Muscle of back (tissue), 11 donors: Measurements from ENCODE around the gene RAC3. TPM values are rescaled to one million over a fixed set of nuclear protein-coding genes. Genes with fewer than 3 reads are reported as not detected.
"Not testable (repeated sequence)": the region's sequence is repeated elsewhere in the genome, so short reads cannot be mapped to it uniquely, and the experiment has no call there.

Experiments used
- DNase-seq, 3 donors: peaks; one replicate each; pipeline versions ENCODE4 v3.0.0 to v3.0.0-alpha.2; 2013
- polyA plus RNA-seq, 10 donors: library from polyadenylated mRNA; unstranded; fragments of 120-200 nt; gene quantifications; one replicate each; pipeline ENCODE4 v1.2.1, GENCODE V29; 2013; ENCODE audit not compliant: insufficient read length in 10 of 10

RAC3 gene
- polyA plus RNA-seq, 10 donors: 4.7 to 27.6 (median 8.2) TPM

- DNase-seq: not testable (repeated sequence)
Observed at GRCh38 chr17:82038796-82039409, 7.4 kb downstream of the RAC3 start.

GRCh38 chr17:82039695-82040299 is 8.3 kb downstream of the RAC3 start:
- DNase-seq: no peak

GRCh38 chr17:82041144-82041814 is 9.8 kb downstream of the RAC3 start:
- no peak for DNase-seq

- DNase-seq: no peak
Observed at GRCh38 chr17:82042649-82043048, 11.2 kb downstream of the RAC3 start.

DNA sequence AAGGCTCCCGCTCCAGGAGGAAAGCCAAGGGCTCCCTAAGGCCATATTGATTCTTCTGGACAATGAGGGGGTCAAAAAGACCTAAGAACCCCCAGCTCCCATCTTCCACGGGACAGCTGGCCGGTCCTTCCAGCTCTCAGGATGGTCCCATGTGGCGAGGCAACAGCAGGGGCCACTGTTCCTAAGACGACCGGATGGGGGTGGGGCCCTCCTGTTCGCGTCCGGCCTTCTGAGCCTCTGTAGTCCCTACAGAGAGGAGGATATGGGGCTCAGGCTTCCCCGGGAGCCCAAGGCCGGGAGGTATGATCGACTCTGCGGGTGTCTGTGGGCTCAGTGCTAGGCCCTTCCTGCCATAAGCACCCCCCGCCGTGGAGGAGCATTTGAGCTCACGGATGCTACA is 12.0 kb downstream of the RAC3 start:
- no peak for DNase-seq

DNA sequence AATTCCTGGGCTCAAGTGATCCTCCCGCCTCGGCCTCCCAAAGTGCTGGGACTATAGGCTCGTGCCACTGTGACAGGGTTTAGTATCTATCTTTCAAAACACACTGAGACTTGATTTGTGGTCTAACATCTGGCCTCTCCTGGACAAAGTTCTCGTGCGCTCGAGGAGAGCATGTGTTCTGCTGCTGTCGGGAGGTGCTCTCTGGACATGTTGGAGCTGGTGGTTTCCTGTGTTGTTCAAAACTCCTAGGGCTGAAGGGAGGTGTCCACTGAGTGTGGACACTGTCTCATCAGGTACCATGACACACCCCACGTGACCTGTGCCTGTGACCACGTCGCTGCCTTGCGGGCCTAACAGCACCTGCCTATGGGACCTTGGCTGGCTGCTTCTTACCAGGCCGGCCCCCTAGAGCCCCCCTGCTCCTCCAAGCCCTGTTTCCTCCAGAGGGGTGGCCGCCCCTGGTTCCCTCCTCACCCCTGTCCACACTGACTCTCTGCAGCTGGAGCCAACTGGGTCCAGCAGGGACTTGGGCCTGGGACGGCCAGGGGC is 14.5 kb downstream of the RAC3 start:
- no peak for DNase-seq

GRCh38 chr17:82046903-82047302 is 15.4 kb downstream of the RAC3 start:
- DNase-seq: no peak

DNA sequence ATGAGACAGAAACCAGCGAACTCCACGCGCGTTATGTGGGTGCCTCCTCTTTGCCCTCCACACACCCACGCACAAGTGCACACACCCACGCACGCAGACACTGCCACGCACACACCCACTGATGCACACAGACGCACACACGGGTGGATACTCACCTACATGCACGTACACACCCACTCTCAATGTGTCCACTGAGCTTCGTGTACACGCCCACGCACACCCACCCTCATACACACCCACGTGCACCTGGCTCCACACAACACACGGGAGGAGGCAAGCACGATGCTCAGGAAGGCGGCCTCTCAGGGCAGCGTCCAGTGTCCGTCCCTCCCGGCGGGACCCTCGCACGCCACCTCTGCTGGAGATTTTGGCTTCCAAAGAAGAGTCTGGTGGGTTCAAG is 15.9 kb downstream of the RAC3 start:
- no peak for DNase-seq

DNA sequence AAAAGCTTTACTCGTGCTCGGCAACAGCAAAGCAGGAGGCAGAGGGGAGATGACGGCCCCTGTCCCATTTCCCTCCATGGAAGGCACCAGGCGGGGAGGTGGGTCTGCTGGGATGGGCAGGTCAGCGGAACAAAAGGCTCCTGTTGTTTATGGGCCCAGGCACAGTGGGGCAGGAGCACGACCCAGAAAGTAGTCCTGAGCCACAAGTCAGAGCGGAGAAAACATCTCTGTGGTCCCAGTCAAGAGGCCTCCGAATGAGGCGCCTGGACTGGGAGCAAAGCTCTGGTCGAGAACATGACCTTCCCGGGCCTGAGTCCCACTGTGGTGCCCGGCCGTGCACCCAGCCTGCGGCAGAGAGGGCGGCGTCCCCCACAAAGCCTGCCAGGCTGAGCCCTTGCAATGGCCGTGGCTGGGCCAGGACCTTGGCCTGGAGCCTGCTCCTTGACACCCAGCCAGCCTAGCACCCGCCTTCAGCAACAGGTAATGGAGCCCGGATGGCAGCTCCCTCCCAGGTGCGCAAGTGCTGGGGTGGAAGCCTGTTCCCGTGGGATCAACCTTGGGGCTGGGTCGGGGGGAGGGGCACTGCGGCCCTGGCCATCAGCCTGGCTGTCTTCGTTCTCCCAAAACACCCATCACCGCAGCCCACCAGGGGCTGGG is 16.6 kb downstream of the RAC3 start:
- no peak for DNase-seq

- no peak for DNase-seq
Observed at GRCh38 chr17:82048571-82048971, 17.1 kb downstream of the RAC3 start.

GRCh38 chr17:82049106-82049505 is 17.6 kb downstream of the RAC3 start:
- no peak for DNase-seq

- no peak for DNase-seq
Observed at GRCh38 chr17:82049521-82049971, 18.1 kb downstream of the RAC3 start.

GRCh38 chr17:82050152-82050760 is 18.8 kb downstream of the RAC3 start:
- peak in 1 of 3 donors; percentile 2 for DNase-seq

DNA sequence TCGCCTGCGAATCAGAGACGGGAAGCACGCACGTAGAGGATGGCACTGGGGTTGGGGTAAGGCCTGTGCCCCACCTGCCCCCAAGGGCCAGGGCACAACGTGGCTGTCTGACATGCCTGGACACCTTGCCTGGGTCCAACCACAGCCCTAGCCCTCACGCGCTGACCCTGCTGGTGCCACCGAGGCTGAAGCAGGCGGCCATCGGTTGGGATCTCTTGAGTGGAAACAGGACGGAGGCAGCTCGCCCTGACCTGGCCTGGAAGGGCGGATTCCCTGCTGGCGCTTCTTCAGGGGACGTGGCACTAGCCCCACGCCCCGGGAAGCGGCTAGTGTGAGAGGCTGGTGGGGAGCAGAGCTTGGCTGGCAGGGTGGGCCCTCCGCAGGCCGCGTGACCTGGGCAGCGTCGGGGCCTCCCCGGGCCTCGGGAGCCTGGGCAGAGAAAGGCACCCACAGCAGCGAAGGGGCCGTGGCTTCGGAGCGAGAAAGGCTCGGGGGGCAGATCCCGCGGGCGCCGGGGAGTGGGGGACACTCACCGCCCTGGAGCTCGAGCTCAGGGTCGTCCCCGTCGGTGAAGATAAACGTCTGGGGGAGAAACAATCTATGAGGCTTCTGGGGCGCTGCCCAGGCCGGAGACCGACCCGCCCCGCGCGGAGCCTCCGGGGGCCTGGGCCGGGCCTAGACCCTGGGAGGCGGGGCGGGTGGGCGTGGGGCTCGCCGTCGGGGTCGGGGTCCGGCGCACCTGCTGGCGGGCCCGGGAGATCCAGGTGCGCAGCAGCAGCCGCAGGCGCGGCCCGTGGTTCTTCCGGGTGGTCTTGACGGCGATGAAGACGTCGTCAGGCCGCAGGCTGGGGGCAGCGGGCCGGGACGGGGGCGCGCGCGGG is 19.5 kb downstream of the RAC3 start:
- DNase-seq: peak in 1 of 3 donors; percentile 54

DNA sequence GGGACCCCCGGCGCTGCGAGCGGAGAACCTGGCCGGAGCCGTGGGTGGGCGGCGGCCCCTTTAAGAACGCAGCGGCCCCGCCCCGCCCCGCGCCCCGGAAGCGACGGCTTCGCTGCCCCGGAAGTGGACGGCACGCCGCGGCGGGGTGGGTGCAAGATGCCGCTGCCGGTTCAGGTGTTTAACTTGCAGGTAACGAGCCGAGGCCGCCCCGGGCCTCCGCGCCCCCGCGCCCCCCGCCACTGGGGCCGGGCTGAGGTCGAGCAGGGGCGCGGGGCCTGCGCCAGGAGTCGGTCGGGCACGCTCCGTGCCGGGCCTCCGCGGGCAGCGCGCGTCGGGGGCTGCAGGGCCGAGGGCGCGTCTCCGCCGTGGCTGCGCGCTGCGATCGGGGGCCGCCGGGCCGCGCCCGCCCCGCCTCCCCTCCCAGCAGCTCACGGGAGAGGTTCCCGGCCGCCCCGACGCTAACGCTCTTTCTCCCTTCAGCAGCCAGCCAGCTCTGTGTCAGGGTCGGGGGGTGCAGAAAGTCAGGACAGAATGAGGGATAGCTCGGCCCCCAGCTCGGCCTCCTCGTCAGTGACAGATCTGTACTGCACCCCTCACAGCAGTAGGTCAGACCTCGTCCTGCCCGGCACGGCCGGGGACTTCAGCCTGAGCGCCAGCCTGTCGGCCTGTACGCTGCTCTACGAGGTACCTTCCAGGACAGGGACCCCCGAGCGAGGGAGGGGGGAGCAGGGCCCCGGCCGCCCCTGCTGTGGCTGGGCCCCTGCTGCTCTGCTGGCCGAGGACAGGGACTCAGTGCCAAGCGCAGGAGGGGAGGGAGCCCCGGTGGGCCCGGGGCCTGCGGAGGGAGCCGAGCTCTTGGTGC is 20.5 kb downstream of the RAC3 start, which contains the start of the genes GPS1 and RFNG:
TSS of gene GPS1 (plus strand) at position 123 of the 862 bp plus-strand sequence. CDS start at position 157, 34 bp downstream.
TSS of gene RFNG (minus strand) at position 36 of the 862 bp plus-strand sequence. CDS start 45 bp downstream, outside the sequence.
- peak; percentile 47 to 88 (median 77) for DNase-seq

- DNase-seq: no peak
Observed at GRCh38 chr17:82052638-82053059, 21.2 kb downstream of the RAC3 start.

DNA sequence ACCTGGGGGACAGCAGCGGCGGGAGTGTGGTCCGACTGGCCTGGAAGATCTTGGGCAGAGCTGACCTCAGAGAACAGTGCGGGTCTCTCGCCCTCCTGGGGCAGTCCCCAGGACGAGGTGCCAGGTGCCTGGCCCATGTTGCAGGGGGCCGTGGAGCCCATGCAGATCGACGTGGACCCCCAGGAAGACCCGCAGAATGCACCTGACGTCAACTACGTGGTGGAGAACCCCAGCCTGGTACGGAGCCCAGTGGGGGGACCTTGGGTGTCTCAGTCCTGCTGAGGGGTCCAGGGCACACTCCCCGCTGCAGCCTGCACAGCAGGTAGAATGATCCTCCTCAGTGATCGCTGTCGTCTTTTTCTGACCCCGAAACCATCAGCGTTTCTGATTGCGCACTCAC is 21.7 kb downstream of the RAC3 start:
- peak in 1 of 3 donors; percentile 0 for DNase-seq

DNA sequence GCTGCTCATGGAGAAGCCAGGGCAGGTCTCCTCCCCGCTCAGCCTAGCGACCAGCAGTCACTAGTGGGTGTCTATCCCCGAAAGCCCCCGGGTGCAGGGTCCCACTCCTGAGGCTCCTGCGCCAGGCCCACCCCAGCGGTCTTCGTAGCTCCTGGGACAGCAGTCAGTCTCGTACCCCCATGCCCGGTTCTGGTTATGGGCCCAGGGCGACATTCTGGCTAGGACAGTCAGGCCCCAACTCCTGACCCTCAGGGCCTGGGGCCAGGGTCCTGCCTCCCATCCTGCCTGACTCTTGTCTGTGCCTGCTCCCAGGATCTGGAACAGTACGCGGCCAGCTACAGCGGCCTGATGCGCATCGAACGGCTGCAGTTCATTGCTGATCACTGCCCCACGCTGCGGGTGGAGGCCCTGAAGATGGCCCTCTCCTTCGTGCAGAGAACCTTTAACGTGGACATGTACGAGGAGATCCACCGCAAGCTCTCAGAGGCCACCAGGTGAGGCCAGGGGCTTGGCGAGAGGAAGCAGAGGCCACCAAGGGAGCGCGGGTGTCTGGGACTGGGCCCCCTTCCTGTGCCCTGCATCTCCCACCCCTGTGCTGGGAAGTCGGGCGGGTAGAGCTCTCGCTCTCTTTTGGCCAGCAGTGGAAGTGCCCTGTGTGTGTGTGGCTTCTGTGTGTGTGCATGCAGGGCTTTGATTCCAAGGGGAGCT is 22.2 kb downstream of the RAC3 start:
- DNase-seq: peak in 1 of 3 donors; percentile 5
